ENCODE results near the gene ZNF385D.

ZNF385D gene

GRCh38 chr3:21672303-21672702, 78.7 kb downstream of the ZNF385D start:
- Histone ChIP-seq H2AFZ (ENCODE audit: low read depth, low read length) (no peak overlapping the region), H3K4me2 (ENCODE audit: insufficient read depth, low read length) (no peak overlapping the region), H3K79me2 (ENCODE audit: insufficient read depth, low read length) (no peaks in the 10 kb centered on the region), H3K27me3 (ENCODE audit: insufficient read depth, low read length, poor library complexity) (no peaks in the 10 kb centered on the region), H3K4me1 (ENCODE audit: insufficient read depth, low read length) (no peaks in the 10 kb centered on the region), H3K27ac (ENCODE audit: low read length) (no peak overlapping the region), H3K36me3 (ENCODE audit: insufficient read depth, low read length) (no peaks in the 10 kb centered on the region), H4K20me1 (ENCODE audit: insufficient read depth, low read length) (no peaks in the 10 kb centered on the region), H3K9me3 (ENCODE audit: insufficient read depth, low read length, severe bottlenecking) (no peaks in the 10 kb centered on the region), H3K9ac (ENCODE audit: low read depth, low read length) (no peak overlapping the region), H3K4me3 (ENCODE audit: low read depth in 1 of 2, low read length in 2 of 2) (no peak overlapping the region)
- TF ChIP-seq CTCF (IDR thresholded peaks at IDR 0.05; ENCODE audit: borderline replicate concordance, extremely low read depth, low read length, poor library complexity, severe bottlenecking) = no peak
- no peak for TF ChIP-seq EZH2 (IDR thresholded peaks at IDR 0.05; ENCODE audit: borderline replicate concordance, low read depth, low read length, severe bottlenecking)
- ATAC-seq (ENCODE audit: insufficient read depth, low read depth) = no peak
- no peak for DNase-seq

- H3K4me2 ChIP-seq (ENCODE audit: insufficient read depth, low read length) = no peak overlapping the region
- H3K9me3 ChIP-seq (ENCODE audit: insufficient read depth, low read length, severe bottlenecking) = no peaks in the 10 kb centered on the region
- H3K4me3 ChIP-seq (ENCODE audit: low read depth in 1 of 2, low read length in 2 of 2) = no peak overlapping the region
- DNase-seq (no peak), ATAC-seq (ENCODE audit: insufficient read depth, low read depth) (no peak)
- H3K27me3 ChIP-seq (ENCODE audit: insufficient read depth, low read length, poor library complexity) = no peaks in the 10 kb centered on the region
- no peaks in the 10 kb centered on the region for H3K36me3 ChIP-seq (ENCODE audit: insufficient read depth, low read length)
- no peak overlapping the region for H3K27ac ChIP-seq (ENCODE audit: low read length)
- H3K79me2 ChIP-seq (ENCODE audit: insufficient read depth, low read length) = no peaks in the 10 kb centered on the region
- H2AFZ ChIP-seq (ENCODE audit: low read depth, low read length) = no peak overlapping the region
- H3K4me1 ChIP-seq (ENCODE audit: insufficient read depth, low read length) = no peaks in the 10 kb centered on the region
- H4K20me1 ChIP-seq (ENCODE audit: insufficient read depth, low read length) = no peaks in the 10 kb centered on the region
- no peak overlapping the region for H3K9ac ChIP-seq (ENCODE audit: low read depth, low read length)
- TF ChIP-seq CTCF (IDR thresholded peaks at IDR 0.05; ENCODE audit: borderline replicate concordance, extremely low read depth, low read length, poor library complexity, severe bottlenecking) (no peak), EZH2 (IDR thresholded peaks at IDR 0.05; ENCODE audit: borderline replicate concordance, low read depth, low read length, severe bottlenecking) (no peak)
Observed at GRCh38 chr3:21670386-21670785, 80.6 kb downstream of the ZNF385D start.

- H3K9ac ChIP-seq (ENCODE audit: low read depth, low read length) = no peak overlapping the region
- no peaks in the 10 kb centered on the region for H3K27me3 ChIP-seq (ENCODE audit: insufficient read depth, low read length, poor library complexity)
- no peak overlapping the region for H3K4me2 ChIP-seq (ENCODE audit: insufficient read depth, low read length)
- no peaks in the 10 kb centered on the region for H3K79me2 ChIP-seq (ENCODE audit: insufficient read depth, low read length)
- no peaks in the 10 kb centered on the region for H3K36me3 ChIP-seq (ENCODE audit: insufficient read depth, low read length)
- no peak overlapping the region for H3K4me3 ChIP-seq (ENCODE audit: low read depth in 1 of 2, low read length in 2 of 2)
- no peaks in the 10 kb centered on the region for H4K20me1 ChIP-seq (ENCODE audit: insufficient read depth, low read length)
- H3K9me3 ChIP-seq (ENCODE audit: insufficient read depth, low read length, severe bottlenecking) = no peaks in the 10 kb centered on the region
- TF ChIP-seq CTCF (IDR thresholded peaks at IDR 0.05; ENCODE audit: borderline replicate concordance, extremely low read depth, low read length, poor library complexity, severe bottlenecking) = no peak
- no peak for TF ChIP-seq EZH2 (IDR thresholded peaks at IDR 0.05; ENCODE audit: borderline replicate concordance, low read depth, low read length, severe bottlenecking)
- H3K27ac ChIP-seq (ENCODE audit: low read length) = no peak overlapping the region
- H3K4me1 ChIP-seq (ENCODE audit: insufficient read depth, low read length) = no peaks in the 10 kb centered on the region
- ATAC-seq (ENCODE audit: insufficient read depth, low read depth) = no peak
- no peak overlapping the region for H2AFZ ChIP-seq (ENCODE audit: low read depth, low read length)
- no peak for DNase-seq
Observed at GRCh38 chr3:21668012-21668411, 83.0 kb downstream of the ZNF385D start.
